ENCODE data around the gene ATOX1.
"Not testable (repeated sequence)": the region's sequence is repeated elsewhere in the genome, so short reads cannot be mapped to it uniquely, and the experiment has no call there.

The ATOX1 gene

DNA sequence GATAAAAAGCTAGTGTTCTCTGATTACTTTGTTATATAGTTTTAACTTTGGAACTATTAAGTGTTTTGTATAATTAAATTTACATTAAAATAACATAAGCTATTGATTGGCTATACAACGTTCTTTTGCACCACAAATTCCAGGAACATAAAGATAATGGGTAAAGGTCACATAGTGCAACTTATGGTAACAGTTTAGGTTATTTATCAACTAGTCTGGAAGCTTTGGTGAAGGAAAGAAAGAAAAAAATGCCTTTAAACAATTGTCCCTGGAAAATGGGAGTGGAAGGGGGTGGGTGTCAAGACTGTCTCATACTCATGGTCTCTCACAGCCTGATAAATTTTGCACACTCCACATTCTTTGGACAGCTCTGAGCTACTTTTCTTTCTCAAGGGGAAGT is 54.7 kb downstream of the ATOX1 start:
- H3K27ac ChIP-seq = no peak overlapping the region
- DNase-seq (ENCODE audit: low read depth, low spot score) = no peak

DNA sequence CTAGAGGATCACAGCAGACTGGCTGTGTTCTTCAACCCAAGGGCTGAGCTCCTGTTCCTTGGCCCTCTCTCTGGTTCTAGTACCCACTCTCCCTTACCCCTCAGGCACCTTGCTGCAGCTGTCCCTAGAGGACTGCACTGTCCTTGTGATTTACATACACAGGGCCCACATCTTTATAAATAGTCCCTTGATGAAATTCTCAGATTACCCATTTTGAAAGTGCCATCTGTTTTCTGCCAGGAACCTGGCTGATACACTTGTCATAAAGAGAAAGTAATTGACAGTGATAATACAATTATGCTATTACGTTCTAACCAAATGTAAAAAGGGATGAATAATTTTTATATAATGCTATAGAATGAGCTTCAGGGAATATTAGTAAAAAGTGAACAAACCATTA is 55.2 kb downstream of the ATOX1 start:
- H3K27ac ChIP-seq = no peak overlapping the region
- DNase-seq (ENCODE audit: low read depth, low spot score) = no peak

GRCh38 chr5:151700820-151701219 is 57.6 kb downstream of the ATOX1 start:
- DNase-seq (ENCODE audit: low read depth, low spot score) = no peak
- no peak overlapping the region for H3K27ac ChIP-seq

GRCh38 chr5:151700296-151700695 is 58.1 kb downstream of the ATOX1 start:
- H3K27ac ChIP-seq = peak overlapping the region; percentile 67
- no peak for DNase-seq (ENCODE audit: low read depth, low spot score)

GRCh38 chr5:151699071-151699901 is 59.1 kb downstream of the ATOX1 start:
- no peak for DNase-seq (ENCODE audit: low read depth, low spot score)
- peak overlapping the region; percentile 67 for H3K27ac ChIP-seq

DNA sequence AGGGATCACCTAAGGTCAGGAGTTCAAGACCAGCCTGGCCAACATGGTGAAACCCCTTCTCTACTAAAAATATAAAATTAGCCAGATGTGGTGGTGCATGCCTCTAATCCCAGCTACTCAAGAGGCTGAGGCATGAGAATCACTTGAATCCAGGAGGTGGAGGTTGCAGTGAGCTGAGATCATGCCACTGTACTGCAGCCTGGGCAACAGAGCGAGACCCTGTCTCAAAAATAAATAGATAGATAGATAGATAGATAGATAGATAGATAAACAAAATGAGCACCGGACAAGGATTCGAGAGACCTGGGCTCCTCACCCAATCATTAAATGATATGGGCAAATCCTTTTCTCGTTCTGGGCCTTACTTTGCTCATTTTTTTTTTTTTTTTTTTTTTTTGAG is 60.4 kb downstream of the ATOX1 start:
- H3K27ac ChIP-seq; DNase-seq (ENCODE audit: low read depth, low spot score): not testable (repeated sequence)

DNA sequence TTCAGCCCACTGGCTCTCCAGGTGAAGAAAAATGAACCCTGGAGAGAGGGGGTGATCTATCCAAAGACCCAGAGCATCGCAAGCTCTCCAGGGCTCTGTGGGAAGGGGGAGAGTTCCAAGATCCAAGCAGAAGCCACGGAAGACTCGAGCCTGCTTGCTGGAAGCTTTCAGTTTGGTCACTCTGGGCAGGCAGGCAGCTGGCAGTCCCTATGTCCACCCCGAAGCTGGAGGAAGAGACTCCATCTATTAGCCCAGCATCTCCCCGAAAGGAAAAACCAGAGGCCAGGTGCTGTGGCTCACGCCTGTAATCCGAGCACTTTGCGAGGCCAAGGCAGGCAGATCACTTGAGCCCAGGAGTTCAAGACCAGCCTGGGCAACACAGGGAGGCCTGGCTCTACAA is 61.0 kb downstream of the ATOX1 start:
- H3K27ac ChIP-seq = no peak overlapping the region
- DNase-seq (ENCODE audit: low read depth, low spot score) = no peak

- no peak for DNase-seq (ENCODE audit: low read depth, low spot score)
- no peak overlapping the region for H3K27ac ChIP-seq
Observed at GRCh38 chr5:151696470-151697061, 61.9 kb downstream of the ATOX1 start.

GRCh38 chr5:151695464-151695863 is 63.0 kb downstream of the ATOX1 start:
- DNase-seq (ENCODE audit: low read depth, low spot score) = no peak
- H3K27ac ChIP-seq = no peak overlapping the region

- no peak overlapping the region for H3K27ac ChIP-seq
- DNase-seq (ENCODE audit: low read depth, low spot score) = no peak
Observed at GRCh38 chr5:151694035-151694485, 64.4 kb downstream of the ATOX1 start.
